Small intestine (tissue), 16 donors: ENCODE measurements around the gene COLGALT1. TPM values are rescaled to one million over a fixed set of nuclear protein-coding genes. Genes with fewer than 3 reads are reported as not detected.
"Not testable (repeated sequence)": the region's sequence is repeated elsewhere in the genome, so short reads cannot be mapped to it uniquely, and the experiment has no call there.

Experiments
- DNase-seq, 2 donors: peaks; one replicate each; pipeline versions ENCODE4 v3.0.0 to v3.0.0-alpha.2; 2013
- FAIRE-seq: peaks from 2 replicates; lab custom pipeline; 2012; peaks lifted over from hg19 to GRCh38; lab: Jason Lieb, UNC
- H3K27ac ChIP-seq, 3 donors: one replicate each; pipeline ENCODE4 v1.5.1; 2013; ENCODE audit warnings: low read length in 2 of 3, mild to moderate bottlenecking in 2 of 3, control low read depth in 1 of 3, inconsistent platforms in 1 of 3, low read depth in 1 of 3, moderate library complexity in 1 of 3
- H3K27me3 ChIP-seq, 3 donors: one replicate each; pipeline ENCODE4 v1.6.1; 2013; ENCODE audit warnings: low read length in 3 of 3, inconsistent platforms in 1 of 3; ENCODE audit not compliant: control insufficient read depth in 3 of 3, insufficient read depth in 3 of 3
- H3K36me3 ChIP-seq, 3 donors: one replicate each; pipeline ENCODE4 v1.6.1; 2013; ENCODE audit warnings: low read length in 3 of 3, inconsistent platforms in 1 of 3, low read depth in 1 of 3, mild to moderate bottlenecking in 1 of 3, moderate library complexity in 1 of 3; ENCODE audit not compliant: control insufficient read depth in 3 of 3, insufficient read depth in 2 of 3
- H3K4me1 ChIP-seq, 3 donors: one replicate each; pipeline ENCODE4 v1.6.1; 2013; ENCODE audit warnings: low read length in 2 of 3, inconsistent platforms in 1 of 3, low read depth in 1 of 3, mild to moderate bottlenecking in 1 of 3, moderate library complexity in 1 of 3; ENCODE audit not compliant: control insufficient read depth in 3 of 3, insufficient read depth in 2 of 3
- H3K4me3 ChIP-seq, 3 donors: one replicate each; pipeline ENCODE4 v1.5.1; 2013; ENCODE audit warnings: low read length in 3 of 3, control low read depth in 1 of 3, inconsistent platforms in 1 of 3, low read depth in 1 of 3, mild to moderate bottlenecking in 1 of 3, moderate library complexity in 1 of 3
- H3K9me3 ChIP-seq, 2 donors: one replicate each; pipeline ENCODE4 v1.6.1; 2013; ENCODE audit warnings: low read depth in 1 of 2, low read length in 1 of 2; ENCODE audit not compliant: control insufficient read depth in 2 of 2, insufficient read depth in 1 of 2
- WGBS, 3 donors: extraction: QIAGEN DNeasy Blood & Tissue Kit; methylation state at CpG; one replicate each; pipeline ENCODE4 v1.1.7; 2013; 5-methylcytosine and 5-hydroxymethylcytosine counted together
- long read RNA-seq, 10 donors: transcript quantifications; one replicate each; lab custom pipeline, GENCODE V29; 2026
- polyA plus RNA-seq, 4 donors: library from polyadenylated mRNA; stranded (reverse) in 3 of 4; unstranded in 1 of 4; fragments of 200-250 nt in 3 of 4; fragments of 120-200 nt in 1 of 4; gene quantifications; one replicate each; pipeline versions ENCODE4 v1.2.1 to v1.2.3, GENCODE V29; 2013
- donor health status: healthy with polysubstance abuse.
- donor health status: control.
- donor health status: control.
- donor health status: Bipolar disorder and iron deficiency.
- donor health status: healthy.

COLGALT1 gene
- 10 to 100 TPM; 21.0 to 49.1 (median 31.6) TPM for polyA plus RNA-seq
- long read RNA-seq, donor 1: 0 reads
- long read RNA-seq, donor 2, partial matches to known transcripts: 0 of 1 reads
- long read RNA-seq, donor 2, other reads (novel, unspliced or antisense): 0 of 1 reads
- long read RNA-seq, donor 3, partial matches to known transcripts: 0 of 6 reads
- long read RNA-seq, donor 3, other reads (novel, unspliced or antisense): 0 of 6 reads
- long read RNA-seq, donor 4: 0 reads
- long read RNA-seq, donor 5, partial matches to known transcripts: 0 of 4 reads
- long read RNA-seq, donor 5, other reads (novel, unspliced or antisense): 0 of 4 reads
- long read RNA-seq, donor 6, partial matches to known transcripts: 0 of 4 reads
- long read RNA-seq, donor 6, other reads (novel, unspliced or antisense): 0 of 4 reads
- long read RNA-seq, donor 7, transcript COLGALT1-201 (12 exons, 3,704 nt): major isoform, 17 of 18 reads
- long read RNA-seq, donor 7, partial matches to known transcripts: 0 of 18 reads
- long read RNA-seq, donor 7, other reads (novel, unspliced or antisense): 0 of 18 reads
- long read RNA-seq, donor 8, partial matches to known transcripts: 0 of 2 reads
- long read RNA-seq, donor 8, other reads (novel, unspliced or antisense): 0 of 2 reads
- long read RNA-seq, donor 9: 0 reads
- long read RNA-seq, donor 10, transcript COLGALT1-202 (2 exons, 2,941 nt): major isoform, 12 of 23 reads
- long read RNA-seq, donor 10, transcript COLGALT1-201 (12 exons, 3,704 nt): minor isoform, 11 of 23 reads
- long read RNA-seq, donor 10, partial matches to known transcripts: 0 of 23 reads
- long read RNA-seq, donor 10, other reads (novel, unspliced or antisense): 0 of 23 reads

DNA sequence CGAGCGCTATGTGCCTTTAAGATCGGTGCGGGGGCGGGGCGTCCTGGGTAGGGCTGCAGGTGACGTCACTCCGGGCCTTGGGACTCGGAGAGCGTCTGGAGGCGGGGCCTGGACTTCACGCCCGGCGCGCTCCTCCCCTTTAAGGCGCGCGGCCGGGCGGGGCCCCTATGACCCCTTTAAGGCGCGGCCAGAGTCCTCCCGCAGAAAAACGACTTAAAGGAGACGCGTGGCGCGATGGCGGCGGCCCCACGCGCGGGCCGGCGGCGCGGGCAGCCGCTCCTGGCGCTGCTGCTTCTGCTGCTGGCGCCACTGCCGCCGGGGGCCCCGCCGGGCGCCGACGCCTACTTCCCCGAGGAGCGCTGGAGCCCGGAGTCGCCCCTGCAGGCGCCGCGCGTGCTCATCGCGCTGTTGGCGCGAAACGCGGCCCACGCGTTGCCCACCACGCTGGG is at the start of gene COLGALT1:
COLGALT1 (plus strand) TSS at position 170 of the 449 bp plus-strand sequence; CDS start at position 235, 65 bp downstream.
- WGBS, 3 donors: 0 to 1% (median 0%) methylated on average over 35 to 64 of the region's 64 CpGs
- H3K4me3 ChIP-seq: peak within 1 kb of the TSS; percentile 68 to 91 (median 73)
- DNase-seq (peak; percentile 98 to 99), FAIRE-seq (no peak)
- peaks cover 0 to 27% (median 4%) of the 10 kb centered on the region in 3 donors for H3K36me3 ChIP-seq
- H3K9me3 ChIP-seq: no peaks in the 10 kb centered on the region
- H3K4me1 ChIP-seq: peaks cover 0 to 8% (median 7%) of the 10 kb centered on the region in 3 donors
- peak within 1 kb of the TSS; percentile 69 to 87 (median 82) for H3K27ac ChIP-seq
- H3K27me3 ChIP-seq: no peaks in the 10 kb centered on the region

DNA sequence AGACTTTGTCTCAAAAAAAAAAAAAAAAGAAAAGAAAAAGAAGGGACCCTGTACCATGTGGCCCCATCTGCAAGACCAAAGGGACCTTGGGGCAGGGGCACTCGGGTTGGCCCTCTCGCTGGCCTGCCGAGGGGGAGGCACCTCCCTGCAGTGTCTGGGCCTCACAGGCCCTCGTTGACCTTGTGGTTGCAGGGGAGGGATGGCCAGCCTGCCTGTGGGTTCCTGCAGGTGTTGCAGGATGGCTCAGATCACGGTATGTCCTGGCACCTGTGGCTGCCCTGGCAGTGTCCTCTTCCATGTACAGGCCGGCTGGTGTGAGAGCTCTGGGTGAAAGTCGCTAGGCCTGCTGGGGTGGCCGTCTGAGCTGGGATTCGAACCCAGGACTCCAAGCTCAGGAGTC is 48.7 kb upstream of the COLGALT1 start:
- Histone ChIP-seq H3K4me3 (no peak overlapping the region), H3K4me1 (peaks cover 0 to 7% (median 6%) of the 10 kb centered on the region in 3 donors), H3K9me3 (no peaks in the 10 kb centered on the region), H3K27me3 (no peaks in the 10 kb centered on the region), H3K27ac (no peak overlapping the region), H3K36me3 (peaks cover 0 to 40% (median 0%) of the 10 kb centered on the region in 3 donors)
- DNase-seq: no peak
- no peak for FAIRE-seq
- WGBS, 3 donors: 78 to 83% (median 82%) methylated on average over 9 of the region's 9 CpGs

DNA sequence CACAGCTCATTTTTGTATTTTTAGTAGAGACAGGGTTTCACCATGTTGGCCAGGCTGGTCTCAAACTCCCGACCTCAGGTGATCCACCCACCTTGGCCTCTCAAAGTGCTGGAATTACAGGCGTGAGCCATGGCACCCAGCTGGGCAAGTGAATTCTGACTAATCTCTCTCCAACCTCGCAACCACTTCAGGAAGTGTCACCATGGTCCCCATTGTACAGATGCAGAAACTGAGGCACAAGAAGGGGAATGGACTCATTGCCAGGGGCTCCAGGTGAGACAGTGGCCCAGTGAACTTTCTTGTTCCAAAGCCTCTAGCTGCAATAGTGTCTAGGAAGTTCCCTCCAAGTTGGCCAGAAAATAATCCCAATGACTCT is 46.9 kb upstream of the COLGALT1 start:
- DNase-seq, FAIRE-seq: not testable (repeated sequence)
- WGBS, 3 donors: 74 to 85% (median 79%) methylated on average over 3 of the region's 3 CpGs

GRCh38 chr19:17510220-17510993 is 45.0 kb upstream of the COLGALT1 start:
- H3K9me3 ChIP-seq: no peaks in the 10 kb centered on the region
- peak overlapping the region; percentile 75 to 89 (median 80) for H3K4me3 ChIP-seq
- no peaks in the 10 kb centered on the region for H3K27me3 ChIP-seq
- DNase-seq (no peak), FAIRE-seq (no peak)
- 33 to 35% (median 35%) methylated on average over 13 of the region's 13 CpGs for WGBS, 3 donors
- peaks cover 0 to 34% (median 0%) of the 10 kb centered on the region in 3 donors for H3K36me3 ChIP-seq
- H3K4me1 ChIP-seq: peaks cover 0 to 13% (median 10%) of the 10 kb centered on the region in 3 donors
- H3K27ac ChIP-seq: peak overlapping the region in 2 of 3 donors; percentile 48 to 97

More for the DNA sequence above, 46.9 kb upstream of the COLGALT1 start:
- Histone ChIP-seq H3K4me1 (peaks cover 0 to 13% (median 10%) of the 10 kb centered on the region in 3 donors), H3K36me3 (peaks cover 0 to 41% (median 0%) of the 10 kb centered on the region in 3 donors)
- H3K27ac ChIP-seq, H3K9me3 ChIP-seq, H3K4me3 ChIP-seq, H3K27me3 ChIP-seq: not testable (repeated sequence)

- DNase-seq: peak; percentile 84 to 96
- H3K9me3 ChIP-seq: peaks cover 0 to 3% of the 10 kb centered on the region in 2 donors
- peaks cover 0 to 13% (median 10%) of the 10 kb centered on the region in 3 donors for H3K4me1 ChIP-seq
- peak overlapping the region; percentile 97 to 100 (median 100) for H3K27ac ChIP-seq
- H3K27me3 ChIP-seq: no peaks in the 10 kb centered on the region
- H3K4me3 ChIP-seq: peak overlapping the region; percentile 75 to 89 (median 80)
- H3K36me3 ChIP-seq: peaks cover 0 to 31% (median 2%) of the 10 kb centered on the region in 3 donors
- no peak for FAIRE-seq
- WGBS, 3 donors: 0 to 1% (median 0%) methylated on average over 69 to 82 of the region's 82 CpGs
Measured at GRCh38 chr19:17511724-17512573, 43.5 kb upstream of the COLGALT1 start.

- no peaks in the 10 kb centered on the region for H3K27me3 ChIP-seq
- peak in 1 of 2 donors; percentile 44 for DNase-seq
- peaks cover 4 to 37% (median 6%) of the 10 kb centered on the region in 3 donors for H3K36me3 ChIP-seq
- peaks cover 0 to 13% (median 10%) of the 10 kb centered on the region in 3 donors for H3K4me1 ChIP-seq
- WGBS, 3 donors: 33 to 37% (median 33%) methylated on average over 9 of the region's 9 CpGs
- peaks cover 1 to 9% of the 10 kb centered on the region in 2 donors for H3K9me3 ChIP-seq
- H3K27ac ChIP-seq: peak overlapping the region; percentile 97 to 100 (median 100)
- FAIRE-seq: no peak
- H3K4me3 ChIP-seq: peak overlapping the region; percentile 75 to 89 (median 80)
Measured at GRCh38 chr19:17512574-17512939, 42.9 kb upstream of the COLGALT1 start.

DNA sequence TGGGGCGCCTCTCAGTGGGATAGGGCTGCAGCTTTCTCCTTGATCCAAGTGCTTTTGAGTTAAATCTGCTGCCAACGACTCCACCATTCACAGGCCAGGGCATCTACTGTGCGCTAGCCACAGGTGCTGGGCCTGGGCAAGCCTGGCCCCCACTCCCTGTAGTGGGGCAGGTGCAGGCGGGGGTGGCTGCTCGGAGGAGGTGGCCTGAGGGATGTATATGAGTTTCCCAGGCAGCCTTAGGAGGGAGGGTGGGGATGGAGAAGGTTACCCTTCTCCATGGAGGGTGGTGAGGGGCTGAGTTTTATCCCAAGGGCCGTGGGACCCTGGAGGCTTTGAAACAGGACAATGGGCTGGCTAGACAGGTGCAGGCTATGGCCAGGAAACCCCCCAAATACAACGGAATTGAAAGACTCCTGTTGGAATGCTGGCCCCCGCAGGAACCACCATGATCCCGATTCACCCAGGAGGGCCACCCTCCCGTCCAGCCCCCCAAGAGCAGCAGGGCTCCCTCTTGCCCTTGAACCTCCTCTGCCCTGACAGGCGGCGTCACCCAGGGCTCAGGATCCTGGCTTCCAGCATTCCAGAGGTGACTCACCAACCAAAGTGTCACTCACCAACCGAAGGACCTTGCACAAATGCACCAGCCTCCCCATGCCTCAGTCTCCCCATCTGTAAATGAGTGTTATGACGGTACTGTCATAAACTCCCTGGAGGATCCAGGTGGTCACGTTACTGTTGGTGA is 39.9 kb upstream of the COLGALT1 start:
- H3K4me1 ChIP-seq: peaks cover 0 to 7% (median 6%) of the 10 kb centered on the region in 3 donors
- peaks cover 3 to 12% of the 10 kb centered on the region in 2 donors for H3K9me3 ChIP-seq
- H3K27me3 ChIP-seq: no peaks in the 10 kb centered on the region
- no peak for DNase-seq
- FAIRE-seq: no peak
- peaks cover 7 to 40% (median 8%) of the 10 kb centered on the region in 3 donors for H3K36me3 ChIP-seq
- H3K4me3 ChIP-seq: no peak overlapping the region
- 85 to 93% (median 89%) methylated on average over 15 of the region's 15 CpGs for WGBS, 3 donors
- no peak overlapping the region for H3K27ac ChIP-seq
